ENCODE data around the gene SLC35G4.

The SLC35G4 gene

DNA sequence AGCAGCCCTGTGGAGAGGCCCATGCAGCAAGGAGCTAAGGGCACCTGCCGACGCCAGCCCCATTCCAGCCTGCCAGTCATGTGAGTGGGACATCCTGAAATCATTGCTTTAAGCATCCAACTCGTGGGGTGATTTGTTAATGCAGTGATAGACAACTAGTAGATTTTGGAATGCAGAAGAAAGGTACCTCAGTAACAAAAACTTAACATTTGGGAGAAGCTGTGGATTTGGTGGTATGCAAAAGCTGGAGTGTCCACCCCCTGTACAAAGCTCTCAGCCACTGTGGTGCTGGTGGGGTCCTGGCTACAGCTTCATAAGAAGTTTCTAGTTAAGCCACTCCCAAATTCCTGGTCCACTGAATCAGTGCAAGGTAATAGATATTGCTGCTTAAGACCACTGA lies 42.5 kb downstream of the SLC35G4 start:
- no peak overlapping the region for H3K4me3 ChIP-seq (replicated peaks; ENCODE audit: insufficient read depth, low read length)
- DNase-seq (ENCODE audit: low read depth in 1 of 2, low spot score in 1 of 2) = no peak
- peaks cover 31% of the 10 kb centered on the region for H3K27me3 ChIP-seq (ENCODE audit: insufficient read depth, poor library complexity, severe bottlenecking)
- no peak for TF ChIP-seq SPI1 (IDR thresholded peaks at IDR 0.05; ENCODE audit: borderline replicate concordance, low read depth)
- no peak overlapping the region for H3K27ac ChIP-seq (replicated peaks)

DNA sequence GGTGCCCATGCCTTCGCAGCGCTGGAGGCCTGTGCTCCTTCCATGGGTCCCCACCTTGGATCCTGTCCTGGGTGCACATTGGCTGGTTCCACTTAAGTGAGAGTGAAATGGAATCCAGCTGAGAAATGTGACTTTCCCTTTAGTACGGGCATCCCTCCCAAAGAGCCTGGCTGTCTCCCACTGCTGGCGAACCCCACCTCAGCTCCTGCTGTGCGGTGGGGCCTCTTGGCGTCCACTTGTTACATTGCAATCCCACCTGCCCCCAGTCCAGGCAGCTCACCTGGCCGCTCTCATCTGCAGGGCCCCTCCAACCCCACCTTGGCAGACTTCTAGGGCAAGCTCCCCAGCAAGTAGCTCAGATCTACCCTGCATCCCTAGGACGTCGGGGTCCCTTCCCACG lies 44.1 kb downstream of the SLC35G4 start:
- Histone ChIP-seq H3K27ac (replicated peaks) (no peak overlapping the region), H3K4me3 (replicated peaks; ENCODE audit: insufficient read depth, low read length) (no peak overlapping the region), H3K27me3 (ENCODE audit: insufficient read depth, poor library complexity, severe bottlenecking) (peaks cover 35% of the 10 kb centered on the region)
- DNase-seq (ENCODE audit: low read depth in 1 of 2, low spot score in 1 of 2) = no peak
- TF ChIP-seq GABPA (IDR thresholded peaks at IDR 0.05; ENCODE audit: low read depth) (no peak), SPI1 (IDR thresholded peaks at IDR 0.05; ENCODE audit: borderline replicate concordance, low read depth) (no peak)

DNA sequence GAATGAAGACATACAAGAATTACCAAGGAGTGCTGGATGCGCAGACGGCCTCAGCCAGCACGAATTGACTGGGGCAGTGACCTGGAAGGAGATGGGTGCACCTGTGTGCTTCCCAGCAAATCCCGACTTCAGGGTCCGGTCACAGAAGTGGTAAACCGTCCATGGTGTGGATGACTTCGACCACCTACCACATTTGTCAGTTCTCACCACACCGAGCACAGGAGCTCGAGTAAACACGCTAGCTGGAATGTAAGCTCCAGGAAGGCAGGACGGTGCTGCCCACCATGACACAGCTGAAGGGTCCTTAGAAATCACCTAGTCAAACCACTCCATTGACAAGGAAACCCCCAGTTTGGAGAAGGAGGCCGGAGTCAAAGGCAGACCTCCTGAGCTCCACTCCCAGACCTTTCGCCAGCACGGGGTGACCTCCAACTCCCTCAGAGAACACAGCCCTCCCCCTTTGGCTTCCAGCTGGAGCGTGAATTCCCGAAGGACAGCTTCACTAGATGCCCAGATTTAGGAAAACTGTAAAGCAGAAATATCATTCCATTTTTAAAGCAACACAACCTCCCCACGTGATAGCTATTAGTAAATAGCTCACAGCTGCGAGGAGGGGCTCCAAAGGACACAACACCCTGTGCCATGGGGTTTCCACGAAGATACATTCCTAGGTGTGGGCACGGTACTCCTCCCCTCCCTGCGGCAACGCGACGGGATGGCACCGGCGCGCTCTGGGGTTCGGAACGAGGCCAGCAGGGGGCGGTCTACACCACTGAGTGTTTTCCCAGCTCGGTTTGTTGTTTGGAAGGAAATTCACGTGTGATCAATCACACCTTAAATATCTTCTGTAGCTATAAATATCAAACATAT lies 45.6 kb downstream of the SLC35G4 start:
- Histone ChIP-seq H3K27me3 (ENCODE audit: insufficient read depth, poor library complexity, severe bottlenecking) (peaks cover 32% of the 10 kb centered on the region), H3K4me3 (replicated peaks; ENCODE audit: insufficient read depth, low read length) (no peak overlapping the region), H3K27ac (replicated peaks) (no peak overlapping the region)
- peak; percentile 20 to 50 for DNase-seq (ENCODE audit: low read depth in 1 of 2, low spot score in 1 of 2)
- peak; percentile 91 for TF ChIP-seq CTCF (IDR thresholded peaks at IDR 0.05; ENCODE audit: insufficient read depth, low read length)
- TF ChIP-seq, protein P1, sequence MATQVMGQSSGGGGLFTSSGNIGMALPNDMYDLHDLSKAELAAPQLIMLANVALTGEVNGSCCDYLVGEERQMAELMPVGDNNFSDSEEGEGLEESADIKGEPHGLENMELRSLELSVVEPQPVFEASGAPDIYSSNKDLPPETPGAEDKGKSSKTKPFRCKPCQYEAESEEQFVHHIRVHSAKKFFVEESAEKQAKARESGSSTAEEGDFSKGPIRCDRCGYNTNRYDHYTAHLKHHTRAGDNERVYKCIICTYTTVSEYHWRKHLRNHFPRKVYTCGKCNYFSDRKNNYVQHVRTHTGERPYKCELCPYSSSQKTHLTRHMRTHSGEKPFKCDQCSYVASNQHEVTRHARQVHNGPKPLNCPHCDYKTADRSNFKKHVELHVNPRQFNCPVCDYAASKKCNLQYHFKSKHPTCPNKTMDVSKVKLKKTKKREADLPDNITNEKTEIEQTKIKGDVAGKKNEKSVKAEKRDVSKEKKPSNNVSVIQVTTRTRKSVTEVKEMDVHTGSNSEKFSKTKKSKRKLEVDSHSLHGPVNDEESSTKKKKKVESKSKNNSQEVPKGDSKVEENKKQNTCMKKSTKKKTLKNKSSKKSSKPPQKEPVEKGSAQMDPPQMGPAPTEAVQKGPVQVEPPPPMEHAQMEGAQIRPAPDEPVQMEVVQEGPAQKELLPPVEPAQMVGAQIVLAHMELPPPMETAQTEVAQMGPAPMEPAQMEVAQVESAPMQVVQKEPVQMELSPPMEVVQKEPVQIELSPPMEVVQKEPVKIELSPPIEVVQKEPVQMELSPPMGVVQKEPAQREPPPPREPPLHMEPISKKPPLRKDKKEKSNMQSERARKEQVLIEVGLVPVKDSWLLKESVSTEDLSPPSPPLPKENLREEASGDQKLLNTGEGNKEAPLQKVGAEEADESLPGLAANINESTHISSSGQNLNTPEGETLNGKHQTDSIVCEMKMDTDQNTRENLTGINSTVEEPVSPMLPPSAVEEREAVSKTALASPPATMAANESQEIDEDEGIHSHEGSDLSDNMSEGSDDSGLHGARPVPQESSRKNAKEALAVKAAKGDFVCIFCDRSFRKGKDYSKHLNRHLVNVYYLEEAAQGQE (IDR thresholded peaks at IDR 0.05; ENCODE audit: insufficient replicate concordance, low read depth) = no peak

GRCh38 chr18:11655606-11655932 lies 46.2 kb downstream of the SLC35G4 start:
- H3K4me3 ChIP-seq (replicated peaks; ENCODE audit: insufficient read depth, low read length) = no peak overlapping the region
- no peak overlapping the region for H3K27ac ChIP-seq (replicated peaks)
- TF ChIP-seq, protein P1 (IDR thresholded peaks at IDR 0.05; ENCODE audit: insufficient replicate concordance, low read depth) = no peak
- no peak for TF ChIP-seq GABPA (IDR thresholded peaks at IDR 0.05; ENCODE audit: low read depth)
- TF ChIP-seq SPI1 (IDR thresholded peaks at IDR 0.05; ENCODE audit: borderline replicate concordance, low read depth) = no peak
- no peak for TF ChIP-seq CTCF (IDR thresholded peaks at IDR 0.05; ENCODE audit: insufficient read depth, low read length)
- TF ChIP-seq POLR2AphosphoS5 (IDR thresholded peaks at IDR 0.05; ENCODE audit: low read depth) = no peak
- no peak for DNase-seq (ENCODE audit: low read depth in 1 of 2, low spot score in 1 of 2)
- H3K27me3 ChIP-seq (ENCODE audit: insufficient read depth, poor library complexity, severe bottlenecking) = peaks cover 32% of the 10 kb centered on the region

- Histone ChIP-seq H3K27me3 (ENCODE audit: insufficient read depth, poor library complexity, severe bottlenecking) (peaks cover 33% of the 10 kb centered on the region), H3K4me3 (replicated peaks; ENCODE audit: insufficient read depth, low read length) (no peak overlapping the region), H3K27ac (replicated peaks) (no peak overlapping the region)
- no peak for DNase-seq (ENCODE audit: low read depth in 1 of 2, low spot score in 1 of 2)
- TF ChIP-seq SPI1 (IDR thresholded peaks at IDR 0.05; ENCODE audit: borderline replicate concordance, low read depth) = no peak
- TF ChIP-seq, protein P1 (IDR thresholded peaks at IDR 0.05; ENCODE audit: insufficient replicate concordance, low read depth) = no peak
- TF ChIP-seq CTCF (IDR thresholded peaks at IDR 0.05; ENCODE audit: insufficient read depth, low read length) = no peak
- TF ChIP-seq POLR2AphosphoS5 (IDR thresholded peaks at IDR 0.05; ENCODE audit: low read depth) = no peak
- no peak for TF ChIP-seq GABPA (IDR thresholded peaks at IDR 0.05; ENCODE audit: low read depth)
Measured at GRCh38 chr18:11657152-11657551, 47.8 kb downstream of the SLC35G4 start.

All from HL-60 (cell line).